ENCODE data around the gene SPTB.

Gene SPTB

DNA sequence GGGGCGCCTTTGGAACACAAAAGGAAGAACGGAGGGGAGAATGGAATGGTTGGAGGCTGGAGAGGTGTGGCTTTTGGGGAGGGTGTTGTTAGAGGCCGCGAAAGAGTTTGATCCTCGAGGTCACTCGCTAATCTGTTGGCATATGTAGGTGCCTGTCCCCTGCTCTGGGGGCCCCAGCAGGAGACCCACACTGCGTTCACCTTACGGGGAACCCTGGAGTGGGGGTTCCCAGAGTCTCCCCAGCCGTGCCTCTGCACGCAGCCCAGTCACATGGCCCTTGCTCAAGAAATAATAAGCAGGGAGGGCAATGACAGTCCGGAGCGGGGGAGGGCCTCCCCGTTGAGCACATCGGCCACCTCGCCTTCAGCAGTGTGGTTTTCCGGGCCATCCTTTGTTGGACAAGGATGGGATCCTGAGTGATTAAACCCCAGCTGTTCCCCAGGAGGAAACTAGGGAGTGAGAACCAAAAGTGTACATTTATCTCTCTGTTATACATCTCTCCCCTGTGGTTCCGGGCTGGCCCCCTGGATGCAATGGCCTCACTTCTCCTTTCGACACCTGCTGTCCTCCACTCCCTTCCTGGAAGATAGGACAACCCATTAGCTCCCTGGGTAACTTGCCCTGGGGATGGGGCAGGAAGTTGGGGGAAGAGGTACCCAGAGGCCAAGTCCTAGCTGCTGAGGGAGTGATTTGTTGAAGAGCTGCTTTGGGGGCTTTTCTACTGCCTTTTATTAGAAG is 174.2 kb downstream of the SPTB start:
- no peaks in the 10 kb centered on the region for H3K9me3 ChIP-seq (replicated peaks; ENCODE audit: insufficient read depth, low read length)
- H3K27ac ChIP-seq (ENCODE audit: low read length): no peak overlapping the region
- H3K4me2 ChIP-seq (ENCODE audit: low read depth, low read length): no peak overlapping the region
- no peaks in the 10 kb centered on the region for H3K79me2 ChIP-seq (ENCODE audit: low read length)
- no peak overlapping the region for H3K9ac ChIP-seq (ENCODE audit: low read length)
- H3K4me1 ChIP-seq (ENCODE audit: low read length): no peaks in the 10 kb centered on the region
- TF ChIP-seq, protein P1, sequence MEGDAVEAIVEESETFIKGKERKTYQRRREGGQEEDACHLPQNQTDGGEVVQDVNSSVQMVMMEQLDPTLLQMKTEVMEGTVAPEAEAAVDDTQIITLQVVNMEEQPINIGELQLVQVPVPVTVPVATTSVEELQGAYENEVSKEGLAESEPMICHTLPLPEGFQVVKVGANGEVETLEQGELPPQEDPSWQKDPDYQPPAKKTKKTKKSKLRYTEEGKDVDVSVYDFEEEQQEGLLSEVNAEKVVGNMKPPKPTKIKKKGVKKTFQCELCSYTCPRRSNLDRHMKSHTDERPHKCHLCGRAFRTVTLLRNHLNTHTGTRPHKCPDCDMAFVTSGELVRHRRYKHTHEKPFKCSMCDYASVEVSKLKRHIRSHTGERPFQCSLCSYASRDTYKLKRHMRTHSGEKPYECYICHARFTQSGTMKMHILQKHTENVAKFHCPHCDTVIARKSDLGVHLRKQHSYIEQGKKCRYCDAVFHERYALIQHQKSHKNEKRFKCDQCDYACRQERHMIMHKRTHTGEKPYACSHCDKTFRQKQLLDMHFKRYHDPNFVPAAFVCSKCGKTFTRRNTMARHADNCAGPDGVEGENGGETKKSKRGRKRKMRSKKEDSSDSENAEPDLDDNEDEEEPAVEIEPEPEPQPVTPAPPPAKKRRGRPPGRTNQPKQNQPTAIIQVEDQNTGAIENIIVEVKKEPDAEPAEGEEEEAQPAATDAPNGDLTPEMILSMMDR (IDR thresholded peaks at IDR 0.05; ENCODE audit: low read length): no peak
- TF ChIP-seq EZH2 (optimal IDR thresholded peaks at IDR 0.05; ENCODE audit: low read depth, low read length) (no peak), EZH2phosphoT487 (IDR thresholded peaks at IDR 0.05; ENCODE audit: low read length) (no peak)
- DNase-seq: no peak
- H3K27me3 ChIP-seq (replicated peaks; ENCODE audit: insufficient read depth, low read length): peaks cover 13% of the 10 kb centered on the region; the same call in 1 of the 2 replicates
- no peaks in the 10 kb centered on the region for H3K36me3 ChIP-seq (replicated peaks; ENCODE audit: insufficient read depth, low read length)
- no peak overlapping the region for H2AFZ ChIP-seq (ENCODE audit: low read length)
- H3K4me3 ChIP-seq (ENCODE audit: low read length): no peak overlapping the region
- H3K9me2 ChIP-seq (replicated peaks; ENCODE audit: insufficient read depth, low read length): no peaks in the 10 kb centered on the region
- no peaks in the 10 kb centered on the region for H4K20me1 ChIP-seq (ENCODE audit: insufficient read depth, low read length)
- no peaks in the 10 kb centered on the region for H3F3A ChIP-seq (ENCODE audit: insufficient read depth, low read length)

DNA sequence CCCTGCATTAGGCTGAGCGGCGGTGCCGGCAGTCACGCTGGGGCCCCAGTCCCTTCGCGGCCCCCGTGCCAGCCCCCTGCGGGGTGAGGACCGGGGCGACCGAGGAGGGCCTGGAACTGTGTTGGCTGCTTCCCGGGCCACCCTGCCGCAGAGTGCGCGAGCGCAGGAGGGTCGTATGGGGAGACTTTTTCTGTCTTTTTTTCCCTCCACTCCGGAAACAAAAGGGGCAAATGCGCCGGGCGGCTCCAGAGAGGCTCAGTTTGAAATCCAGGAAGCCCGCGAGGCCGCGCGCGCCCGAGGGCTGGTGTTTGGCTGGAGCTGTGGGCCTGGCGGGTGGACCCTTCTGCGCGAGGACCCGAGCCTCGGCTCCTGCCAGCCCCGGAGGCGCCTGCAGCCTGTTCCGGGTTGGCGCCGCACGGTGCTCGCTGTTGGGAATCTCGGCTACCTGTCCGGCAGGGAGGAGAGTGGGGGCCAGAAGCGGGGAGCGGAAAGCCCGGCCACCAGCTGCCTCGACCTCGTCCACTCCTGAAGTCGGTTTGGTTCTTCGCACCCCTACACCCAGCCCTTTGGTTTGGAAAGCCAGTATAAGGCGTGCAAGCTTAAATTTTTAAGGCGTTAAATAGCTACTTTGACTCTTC is 174.8 kb downstream of the SPTB start:
- Histone ChIP-seq H4K20me1 (ENCODE audit: insufficient read depth, low read length) (no peaks in the 10 kb centered on the region), H3K27me3 (replicated peaks; ENCODE audit: insufficient read depth, low read length) (peaks cover 13% of the 10 kb centered on the region; the same call in 1 of the 2 replicates), H3K27ac (ENCODE audit: low read length) (no peak overlapping the region), H3F3A (ENCODE audit: insufficient read depth, low read length) (no peaks in the 10 kb centered on the region), H3K9ac (ENCODE audit: low read length) (no peak overlapping the region), H3K9me3 (replicated peaks; ENCODE audit: insufficient read depth, low read length) (no peaks in the 10 kb centered on the region), H3K36me3 (replicated peaks; ENCODE audit: insufficient read depth, low read length) (no peaks in the 10 kb centered on the region), H3K4me2 (ENCODE audit: low read depth, low read length) (peak overlapping the region; percentile 52; the same call in 1 of the 2 replicates), H3K4me3 (ENCODE audit: low read length) (no peak overlapping the region), H3K4me1 (ENCODE audit: low read length) (no peaks in the 10 kb centered on the region), H3K9me2 (replicated peaks; ENCODE audit: insufficient read depth, low read length) (no peaks in the 10 kb centered on the region), H2AFZ (ENCODE audit: low read length) (no peak overlapping the region), H3K79me2 (ENCODE audit: low read length) (no peaks in the 10 kb centered on the region)
- DNase-seq: no peak
- no peak for TF ChIP-seq EZH2phosphoT487 (IDR thresholded peaks at IDR 0.05; ENCODE audit: low read length)
- TF ChIP-seq, protein P1 (IDR thresholded peaks at IDR 0.05; ENCODE audit: low read length): no peak
- TF ChIP-seq EZH2 (optimal IDR thresholded peaks at IDR 0.05; ENCODE audit: low read depth, low read length): no peak

DNA sequence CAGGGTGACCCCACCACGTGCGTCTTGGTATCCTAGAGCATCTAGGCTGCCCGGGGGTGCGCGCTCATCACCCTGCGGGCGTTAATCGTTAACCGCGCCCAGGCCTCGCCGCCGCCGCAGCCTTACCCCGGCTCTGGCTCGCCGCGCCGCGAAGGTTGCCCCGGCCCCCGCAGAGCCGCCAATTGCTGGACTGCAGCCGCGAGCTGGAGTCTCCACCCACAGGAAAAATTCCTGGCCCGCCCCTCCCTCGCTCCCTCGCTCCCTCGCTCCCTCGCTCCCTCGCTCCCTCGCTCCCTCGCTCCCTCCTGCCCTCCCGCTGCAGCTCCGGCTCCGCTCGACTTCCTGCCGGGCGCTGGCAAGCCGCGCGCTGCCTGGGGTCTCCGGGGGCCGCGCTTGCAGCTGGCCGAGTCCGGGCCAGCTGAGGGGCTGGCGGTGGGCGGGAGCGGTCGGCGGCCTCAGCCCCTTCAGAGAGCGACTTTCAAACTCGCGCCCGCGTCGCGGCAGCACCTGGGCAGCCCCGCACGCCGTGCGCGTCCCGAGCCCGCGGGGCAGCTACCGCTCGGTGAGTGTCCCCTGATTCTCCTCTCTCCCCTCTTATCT is 175.5 kb downstream of the SPTB start, which contains the start of gene PLEKHG3:
Gene PLEKHG3 (plus strand): TSS at position 282 of the 600 bp plus-strand sequence. CDS start 23,208 bp downstream, outside the sequence.
- Histone ChIP-seq H3K4me3 (ENCODE audit: low read length) (no peak within 1 kb of the TSS), H2AFZ (ENCODE audit: low read length) (no peak within 1 kb of the TSS), H3K9me2 (replicated peaks; ENCODE audit: insufficient read depth, low read length) (no peaks in the 10 kb centered on the region), H3K4me2 (ENCODE audit: low read depth, low read length) (peak within 1 kb of the TSS; percentile 52; the same call in 1 of the 2 replicates), H3K79me2 (ENCODE audit: low read length) (no peaks in the 10 kb centered on the region), H3K9ac (ENCODE audit: low read length) (no peak within 1 kb of the TSS), H3K36me3 (replicated peaks; ENCODE audit: insufficient read depth, low read length) (no peaks in the 10 kb centered on the region), H3F3A (ENCODE audit: insufficient read depth, low read length) (no peaks in the 10 kb centered on the region), H3K4me1 (ENCODE audit: low read length) (no peaks in the 10 kb centered on the region), H4K20me1 (ENCODE audit: insufficient read depth, low read length) (no peaks in the 10 kb centered on the region), H3K27me3 (replicated peaks; ENCODE audit: insufficient read depth, low read length) (peaks cover 13% of the 10 kb centered on the region; the same call in 1 of the 2 replicates), H3K27ac (ENCODE audit: low read length) (no peak within 1 kb of the TSS), H3K9me3 (replicated peaks; ENCODE audit: insufficient read depth, low read length) (no peaks in the 10 kb centered on the region)
- TF ChIP-seq EZH2phosphoT487 (IDR thresholded peaks at IDR 0.05; ENCODE audit: low read length) (no peak), EZH2 (optimal IDR thresholded peaks at IDR 0.05; ENCODE audit: low read depth, low read length) (no peak)
- TF ChIP-seq, protein P1 (IDR thresholded peaks at IDR 0.05; ENCODE audit: low read length): no peak
- DNase-seq: no peak
